Neural cell (in vitro differentiated cells): ENCODE measurements around the gene GADL1. TPM values are rescaled to one million over a fixed set of nuclear protein-coding genes. Genes with fewer than 3 reads are reported as not detected.

Source experiments
- H2AFZ ChIP-seq: fragments of 200-600, 300-800 bp; sonication (generic), shearing (Covaris generic); 2 replicates; pipeline ENCODE4 v1.6.0; 2014; ENCODE audit warnings: low read depth, mild to moderate bottlenecking, antibody characterized with exemption, low read length, moderate library complexity
- H3F3A ChIP-seq: fragments of 200-600 bp; shearing (Covaris generic); 2 replicates; pipeline ENCODE4 v1.6.1; 2016; ENCODE audit warnings: mild to moderate bottlenecking, moderate library complexity, mixed read lengths, antibody characterized with exemption, low read length; ENCODE audit not compliant: insufficient read depth, poor library complexity, severe bottlenecking
- H3K27ac ChIP-seq: fragments of 200-600, 300-800 bp; sonication (generic), shearing (Covaris generic); 2 replicates; pipeline ENCODE4 v1.5.1; 2014; ENCODE audit warnings: mild to moderate bottlenecking, low read length, moderate library complexity
- H3K27me3 ChIP-seq: fragments of 300-800, 200-600 bp; sonication (generic), shearing (Covaris generic); 2 replicates; pipeline ENCODE4 v1.6.0; 2014; ENCODE audit warnings: mild to moderate bottlenecking, low read depth, low read length, moderate library complexity; ENCODE audit not compliant: insufficient read depth
- H3K36me3 ChIP-seq: fragments of 300-800, 200-600 bp; sonication (generic), shearing (Covaris generic); 2 replicates; pipeline ENCODE4 v1.5.1; 2014; ENCODE audit warnings: mild to moderate bottlenecking, antibody characterized with exemption, low read length, moderate library complexity; ENCODE audit not compliant: insufficient read depth
- H3K4me2 ChIP-seq: fragments of 300-800, 200-600 bp; sonication (generic), shearing (Covaris generic); 2 replicates; pipeline ENCODE4 v1.6.0; 2014; ENCODE audit warnings: mild to moderate bottlenecking, low read length
- H3K4me3 ChIP-seq: fragments of 300-800, 200-600 bp; sonication (generic), shearing (Covaris generic); 2 replicates; pipeline ENCODE4 v1.5.1; 2014; ENCODE audit warnings: mild to moderate bottlenecking, low read length, moderate library complexity
- H3K79me2 ChIP-seq: fragments of 200-600 bp; shearing (Covaris generic); replicated peaks from 2 replicates; pipeline ENCODE4 v1.6.0; 2014; ENCODE audit warnings: mild to moderate bottlenecking, low read length, moderate library complexity; ENCODE audit not compliant: insufficient read depth
- H3K9ac ChIP-seq: fragments of 300-800, 200-600 bp; sonication (generic), shearing (Covaris generic); 2 replicates; pipeline ENCODE4 v1.6.1; 2016; ENCODE audit warnings: mild to moderate bottlenecking, low read length, mixed read lengths
- H3K9me2 ChIP-seq: fragments of 200-600 bp; shearing (Covaris generic); 2 replicates; pipeline ENCODE4 v1.6.1; 2016; ENCODE audit warnings: mild to moderate bottlenecking, low read length, mixed read lengths; ENCODE audit not compliant: insufficient read depth
- H3K9me3 ChIP-seq: fragments of 200-600, 300-800 bp; sonication (generic), shearing (Covaris generic); 2 replicates; pipeline ENCODE4 v1.6.1; 2016; ENCODE audit warnings: mild to moderate bottlenecking, mixed run types, low read length, moderate library complexity, mixed read lengths
- H4K20me1 ChIP-seq: fragments of 200-600 bp; shearing (Covaris generic); 2 replicates; pipeline ENCODE4 v1.6.1; 2016; ENCODE audit warnings: mild to moderate bottlenecking, mixed run types; ENCODE audit not compliant: insufficient read depth
- EP300 ChIP-seq: fragments of 450-650 bp; conservative IDR thresholded peaks from 2 replicates; pipeline ENCODE4 v1.6.1; 2014; ENCODE audit warnings: antibody characterized with exemption, mild to moderate bottlenecking, moderate library complexity; ENCODE audit not compliant: poor library complexity, severe bottlenecking
- MXI1 ChIP-seq: fragments of 450-650 bp; conservative IDR thresholded peaks from 2 replicates; pipeline ENCODE4 v1.6.1; 2014; ENCODE audit warnings: antibody characterized with exemption, mild to moderate bottlenecking; ENCODE audit not compliant: poor library complexity, severe bottlenecking
- POLR2AphosphoS5 ChIP-seq: IDR thresholded peaks from 2 replicates; pipeline ENCODE4 v1.6.1; 2012
- RAD21 ChIP-seq: fragments of 450-650 bp; conservative IDR thresholded peaks from 2 replicates; pipeline ENCODE4 v1.6.1; 2014; ENCODE audit warnings: antibody characterized with exemption, mild to moderate bottlenecking, moderate library complexity
- SMC3 ChIP-seq: fragments of 450-650 bp; conservative IDR thresholded peaks from 2 replicates; pipeline ENCODE4 v1.6.1; 2014; ENCODE audit warnings: antibody characterized with exemption, mild to moderate bottlenecking, moderate library complexity; ENCODE audit not compliant: poor library complexity
- TAF1 ChIP-seq: IDR thresholded peaks from 2 replicates; pipeline ENCODE4 v1.6.1; 2012; ENCODE audit warnings: low read depth
- polyA plus RNA-seq: library from polyadenylated mRNA; depleted of rRNA; stranded (reverse); fragments of >200 nt; gene quantifications from 2 replicates; pipeline ENCODE4 v1.2.3, GENCODE V29; 2014
- TF ChIP-seq, protein P1 (sequence below): IDR thresholded peaks from 2 replicates; pipeline ENCODE4 v1.6.1; 2012; ENCODE audit warnings: borderline replicate concordance

Gene GADL1
- polyA plus RNA-seq, 1 donor from 2014 or later: not detected

DNA sequence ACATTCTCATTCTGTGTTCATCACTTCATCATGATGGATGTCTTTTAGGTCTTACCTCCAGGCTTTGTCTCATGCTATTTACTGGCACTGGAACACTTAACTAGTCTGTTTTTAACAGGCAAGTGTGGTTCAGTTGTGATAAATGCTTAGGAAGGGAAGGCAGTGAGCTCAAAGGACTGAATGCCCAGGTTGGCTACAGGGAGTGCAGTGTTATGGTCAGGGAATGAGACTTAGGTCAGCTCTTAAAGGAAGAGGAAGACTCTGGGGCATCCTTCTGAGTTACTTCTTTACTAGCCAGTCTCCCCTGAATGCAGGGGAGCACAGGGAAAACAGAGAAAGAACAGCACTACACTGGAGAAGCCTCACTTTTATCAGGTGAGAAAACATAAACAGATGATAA is 215.4 kb downstream of the GADL1 start:
- H3K9me2 ChIP-seq: no peaks in the 10 kb centered on the region
- no peak overlapping the region for H2AFZ ChIP-seq
- H3K79me2 ChIP-seq: no peaks in the 10 kb centered on the region
- H3K9ac ChIP-seq: no peak overlapping the region
- no peak overlapping the region for H3K4me3 ChIP-seq
- no peak overlapping the region for H3K4me2 ChIP-seq
- no peaks in the 10 kb centered on the region for H3K27me3 ChIP-seq
- TF ChIP-seq POLR2AphosphoS5 (no peak), EP300 (no peak), TAF1 (no peak), RAD21 (no peak)
- TF ChIP-seq, protein P1, sequence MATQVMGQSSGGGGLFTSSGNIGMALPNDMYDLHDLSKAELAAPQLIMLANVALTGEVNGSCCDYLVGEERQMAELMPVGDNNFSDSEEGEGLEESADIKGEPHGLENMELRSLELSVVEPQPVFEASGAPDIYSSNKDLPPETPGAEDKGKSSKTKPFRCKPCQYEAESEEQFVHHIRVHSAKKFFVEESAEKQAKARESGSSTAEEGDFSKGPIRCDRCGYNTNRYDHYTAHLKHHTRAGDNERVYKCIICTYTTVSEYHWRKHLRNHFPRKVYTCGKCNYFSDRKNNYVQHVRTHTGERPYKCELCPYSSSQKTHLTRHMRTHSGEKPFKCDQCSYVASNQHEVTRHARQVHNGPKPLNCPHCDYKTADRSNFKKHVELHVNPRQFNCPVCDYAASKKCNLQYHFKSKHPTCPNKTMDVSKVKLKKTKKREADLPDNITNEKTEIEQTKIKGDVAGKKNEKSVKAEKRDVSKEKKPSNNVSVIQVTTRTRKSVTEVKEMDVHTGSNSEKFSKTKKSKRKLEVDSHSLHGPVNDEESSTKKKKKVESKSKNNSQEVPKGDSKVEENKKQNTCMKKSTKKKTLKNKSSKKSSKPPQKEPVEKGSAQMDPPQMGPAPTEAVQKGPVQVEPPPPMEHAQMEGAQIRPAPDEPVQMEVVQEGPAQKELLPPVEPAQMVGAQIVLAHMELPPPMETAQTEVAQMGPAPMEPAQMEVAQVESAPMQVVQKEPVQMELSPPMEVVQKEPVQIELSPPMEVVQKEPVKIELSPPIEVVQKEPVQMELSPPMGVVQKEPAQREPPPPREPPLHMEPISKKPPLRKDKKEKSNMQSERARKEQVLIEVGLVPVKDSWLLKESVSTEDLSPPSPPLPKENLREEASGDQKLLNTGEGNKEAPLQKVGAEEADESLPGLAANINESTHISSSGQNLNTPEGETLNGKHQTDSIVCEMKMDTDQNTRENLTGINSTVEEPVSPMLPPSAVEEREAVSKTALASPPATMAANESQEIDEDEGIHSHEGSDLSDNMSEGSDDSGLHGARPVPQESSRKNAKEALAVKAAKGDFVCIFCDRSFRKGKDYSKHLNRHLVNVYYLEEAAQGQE: no peak
- no peaks in the 10 kb centered on the region for H3F3A ChIP-seq
- H4K20me1 ChIP-seq: no peaks in the 10 kb centered on the region
- H3K9me3 ChIP-seq: no peaks in the 10 kb centered on the region
- no peak overlapping the region for H3K27ac ChIP-seq
- no peaks in the 10 kb centered on the region for H3K36me3 ChIP-seq

DNA sequence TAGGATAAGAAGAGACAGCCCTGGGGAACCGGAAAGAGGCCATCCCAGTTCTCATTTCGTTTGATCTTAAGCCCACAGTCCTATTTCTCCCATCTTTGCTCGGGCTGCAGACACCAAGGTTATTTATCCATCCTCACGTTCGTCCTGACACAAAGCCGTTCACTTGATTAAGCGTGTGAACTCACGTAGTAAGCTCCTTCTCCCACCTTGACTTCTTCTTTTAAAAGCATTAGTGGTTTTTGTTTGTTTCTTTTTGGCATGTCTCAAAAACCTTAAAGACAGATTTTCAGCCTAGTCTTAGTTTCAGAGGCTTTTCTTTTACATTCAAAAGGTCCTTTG is 217.1 kb downstream of the GADL1 start:
- H3K79me2 ChIP-seq: no peaks in the 10 kb centered on the region

More for the DNA sequence above, 217.1 kb downstream of the GADL1 start:
- no peaks in the 10 kb centered on the region for H3K9me2 ChIP-seq
- no peak overlapping the region for H3K4me2 ChIP-seq
- TF ChIP-seq RAD21 (no peak), POLR2AphosphoS5 (no peak), EP300 (no peak), MXI1 (no peak), TAF1 (no peak), SMC3 (no peak)
- TF ChIP-seq, protein P1: no peak
- no peak overlapping the region for H3K27ac ChIP-seq
- no peak overlapping the region for H2AFZ ChIP-seq
- H4K20me1 ChIP-seq: no peaks in the 10 kb centered on the region
- H3K27me3 ChIP-seq: no peaks in the 10 kb centered on the region
- no peaks in the 10 kb centered on the region for H3K36me3 ChIP-seq
- H3K9me3 ChIP-seq: no peaks in the 10 kb centered on the region
- no peak overlapping the region for H3K4me3 ChIP-seq
- H3K9ac ChIP-seq: no peak overlapping the region
- H3F3A ChIP-seq: no peaks in the 10 kb centered on the region
